ENCODE results near the gene TMEM190.

The TMEM190 gene

DNA sequence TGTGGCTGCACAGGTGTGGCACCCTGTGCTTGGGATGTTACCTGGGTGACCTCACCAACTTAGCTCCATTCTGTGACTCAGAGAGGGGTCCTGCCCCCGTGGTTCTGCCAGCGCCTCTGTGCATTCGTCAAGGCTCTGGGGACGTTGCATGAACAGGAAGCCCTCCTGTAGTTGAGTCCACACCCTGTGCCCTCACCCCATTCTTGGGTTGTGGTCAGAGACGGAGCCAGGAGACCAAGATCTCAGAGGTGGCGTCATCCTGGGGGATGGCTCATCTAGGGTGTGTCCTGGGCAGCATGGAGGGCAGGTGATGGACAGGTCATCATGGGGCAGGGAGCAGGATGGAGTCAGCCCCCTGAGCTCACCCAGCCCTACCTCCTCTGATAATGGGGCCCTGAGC is 24.6 kb upstream of the TMEM190 start:
- no peak for DNase-seq (ENCODE audit: low read depth)

DNA sequence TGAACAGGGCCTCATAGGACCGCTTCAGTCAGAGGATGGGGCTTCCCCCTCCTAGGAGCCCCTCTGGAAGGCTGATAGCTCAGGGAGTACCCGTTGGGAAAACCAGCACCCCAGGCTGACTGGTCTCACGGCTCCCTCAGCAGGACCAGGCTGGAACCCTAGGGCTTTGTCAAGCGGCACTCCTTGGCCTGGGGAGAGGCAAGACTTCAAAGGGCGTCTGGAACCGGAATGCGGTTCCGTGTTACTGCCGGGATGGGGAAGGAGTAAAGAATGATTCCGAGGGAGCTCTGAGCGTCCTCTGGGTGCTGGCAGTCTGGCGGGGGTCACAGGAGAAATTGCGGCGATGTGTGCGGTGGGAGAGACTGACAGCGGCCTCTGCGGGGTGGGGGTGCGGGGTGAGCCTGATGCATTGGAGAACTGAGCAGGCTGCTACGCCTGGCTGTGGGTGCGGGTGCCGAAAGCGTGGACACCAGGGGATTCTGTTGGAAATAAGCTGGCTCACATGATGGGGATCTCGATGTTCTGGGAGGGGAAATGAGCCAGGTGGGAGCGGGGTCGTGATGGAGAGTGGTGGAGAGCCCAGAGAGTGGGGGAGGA is 24.0 kb upstream of the TMEM190 start:
- no peak for DNase-seq (ENCODE audit: low read depth)

DNA sequence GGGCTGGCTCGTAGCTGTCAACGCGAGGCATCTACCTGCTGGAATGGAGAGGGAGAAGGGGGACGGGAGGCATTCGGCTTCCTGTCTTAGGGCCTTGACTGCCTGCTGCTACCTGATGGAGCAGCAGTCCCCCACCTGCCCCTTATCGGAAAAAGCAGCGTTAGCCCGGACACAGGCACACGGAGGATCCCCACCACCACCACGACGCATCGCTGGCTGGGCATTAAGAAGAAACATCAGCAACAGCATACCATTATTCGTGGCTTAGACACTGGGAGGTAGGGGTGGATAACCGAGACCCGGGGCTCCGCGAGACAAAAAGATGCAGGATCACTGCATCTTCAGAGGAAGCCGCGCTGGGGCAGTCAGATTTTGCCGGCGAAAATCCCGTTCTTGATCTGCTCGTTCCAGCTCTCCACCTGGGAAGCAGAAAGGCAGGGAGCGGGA is 23.2 kb upstream of the TMEM190 start:
- DNase-seq (ENCODE audit: low read depth) = no peak

DNA sequence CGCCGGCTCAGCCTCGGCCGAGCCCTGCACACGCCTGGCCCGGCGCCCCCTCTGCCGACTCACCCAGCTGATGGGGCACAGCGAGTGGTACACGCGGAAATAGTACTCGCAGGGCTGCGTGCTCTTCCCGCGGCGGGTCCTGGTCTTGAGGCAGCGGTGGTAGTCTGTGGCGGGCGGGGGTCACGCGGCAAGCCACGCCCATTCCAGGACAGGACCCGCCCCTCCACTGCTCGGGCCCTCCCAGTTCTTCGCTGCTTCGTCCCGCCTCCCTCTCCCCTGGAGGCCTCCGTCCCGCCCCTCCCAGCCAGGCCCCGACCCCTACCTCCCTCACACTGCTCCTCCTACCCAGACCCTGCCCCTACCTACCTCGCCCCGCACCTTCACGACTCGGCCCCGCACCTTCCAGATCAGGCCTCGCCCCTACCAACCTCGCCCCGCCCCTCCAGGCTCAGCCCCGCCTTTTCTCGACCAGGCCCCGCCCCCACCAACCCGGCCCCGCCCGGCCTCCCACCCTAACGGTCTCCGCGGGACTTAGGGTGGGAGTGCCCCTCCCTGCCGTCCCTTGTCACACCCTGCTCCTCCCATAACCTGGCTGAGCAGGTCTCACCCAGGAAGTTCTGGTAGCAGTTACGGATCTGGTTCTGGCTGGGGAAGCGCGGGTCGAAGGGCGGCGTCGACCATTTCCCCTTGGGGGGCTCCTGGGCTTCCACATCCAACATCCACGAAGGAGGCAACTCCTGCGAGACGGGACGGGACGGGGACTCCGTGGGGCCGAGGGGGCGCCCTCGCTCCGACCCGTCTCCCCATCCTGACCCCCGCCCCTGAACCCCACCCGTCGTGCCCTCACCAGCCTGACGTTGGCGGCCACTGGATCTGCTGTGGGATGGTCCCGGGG is 22.6 kb upstream of the TMEM190 start:
- peak; percentile 49 for DNase-seq (ENCODE audit: low read depth)

DNA sequence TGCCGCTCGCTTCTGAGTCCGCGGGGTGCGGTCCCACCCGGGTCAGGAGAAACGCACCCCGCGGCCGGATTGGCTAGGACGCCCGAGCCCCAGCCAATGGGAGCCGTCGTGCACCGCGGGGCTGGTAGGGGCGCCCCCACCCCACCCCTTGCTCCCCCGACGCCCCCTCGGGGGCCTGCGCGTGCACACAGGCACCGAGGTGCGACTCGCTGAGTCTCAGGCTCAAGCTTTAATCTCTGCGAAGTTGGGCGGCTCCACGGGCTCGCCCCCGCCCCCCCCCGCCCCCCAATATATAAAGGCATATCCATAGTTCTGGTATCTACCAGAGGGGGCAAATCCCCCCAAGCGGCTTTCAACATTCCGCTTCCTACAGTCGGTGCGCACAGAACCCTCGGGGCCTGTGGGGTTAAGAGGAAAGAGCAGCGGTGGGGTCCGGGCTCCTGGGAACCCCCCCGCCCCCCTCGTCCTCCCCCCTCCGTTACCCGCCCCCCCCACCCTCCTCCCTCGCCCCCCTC is 21.9 kb upstream of the TMEM190 start, which contains the start of gene COX6B2:
Gene COX6B2, minus strand, starts transcription at position 22 of the 515 bp plus-strand sequence. CDS start 198 bp downstream, outside the sequence.
- no peak for DNase-seq (ENCODE audit: low read depth)

DNA sequence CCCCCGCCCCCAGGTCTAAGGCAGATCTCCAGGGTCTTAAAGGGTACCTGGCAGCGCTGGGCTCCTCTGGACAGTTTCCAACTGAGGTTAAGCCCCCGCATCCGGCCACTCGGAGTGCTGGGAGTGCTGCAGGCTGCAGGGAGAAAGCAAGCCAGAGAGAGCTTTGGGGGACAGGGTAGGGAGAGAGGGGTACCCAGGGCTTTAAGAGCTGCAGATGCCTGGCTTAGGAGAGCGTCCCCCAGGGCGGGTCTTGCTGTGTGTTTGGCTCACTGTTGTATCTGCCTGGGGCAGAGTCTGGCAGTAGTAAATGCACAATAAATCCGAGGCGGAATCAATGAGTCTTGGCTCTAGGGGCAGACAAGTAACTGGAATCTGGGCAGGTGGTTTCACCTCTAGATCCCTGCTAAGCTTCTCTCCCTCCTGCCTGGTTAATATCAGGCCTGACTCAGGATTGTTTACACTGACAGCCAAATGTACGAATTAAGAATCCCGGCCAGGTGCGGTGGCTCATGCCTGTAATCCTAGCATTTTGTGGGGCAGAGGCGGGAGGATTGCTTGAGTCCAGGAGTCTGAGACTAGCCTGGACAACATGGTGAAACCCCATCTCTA is 21.3 kb upstream of the TMEM190 start:
- DNase-seq (ENCODE audit: low read depth) = no peak

DNA sequence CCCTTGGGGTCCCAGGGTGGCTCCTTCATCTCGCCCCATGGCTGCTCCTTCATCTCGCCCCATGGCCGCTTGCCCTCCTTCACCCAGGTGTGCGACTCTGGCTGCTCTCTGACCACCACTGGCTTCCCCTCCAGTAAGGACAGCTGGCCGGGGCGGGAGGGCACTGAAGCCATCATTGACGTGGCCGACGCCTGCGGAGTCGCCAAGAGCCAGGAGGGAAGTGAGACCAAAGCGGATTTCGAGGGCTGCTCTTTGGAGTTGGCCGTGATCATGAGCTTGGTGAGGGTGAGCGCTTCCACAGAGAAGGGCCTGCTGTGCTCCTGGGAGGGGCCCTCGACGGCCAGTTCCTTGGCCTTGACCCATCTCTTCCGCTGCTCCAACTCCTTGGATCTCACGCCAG is 18.1 kb upstream of the TMEM190 start:
- DNase-seq (ENCODE audit: low read depth) = no peak

DNA sequence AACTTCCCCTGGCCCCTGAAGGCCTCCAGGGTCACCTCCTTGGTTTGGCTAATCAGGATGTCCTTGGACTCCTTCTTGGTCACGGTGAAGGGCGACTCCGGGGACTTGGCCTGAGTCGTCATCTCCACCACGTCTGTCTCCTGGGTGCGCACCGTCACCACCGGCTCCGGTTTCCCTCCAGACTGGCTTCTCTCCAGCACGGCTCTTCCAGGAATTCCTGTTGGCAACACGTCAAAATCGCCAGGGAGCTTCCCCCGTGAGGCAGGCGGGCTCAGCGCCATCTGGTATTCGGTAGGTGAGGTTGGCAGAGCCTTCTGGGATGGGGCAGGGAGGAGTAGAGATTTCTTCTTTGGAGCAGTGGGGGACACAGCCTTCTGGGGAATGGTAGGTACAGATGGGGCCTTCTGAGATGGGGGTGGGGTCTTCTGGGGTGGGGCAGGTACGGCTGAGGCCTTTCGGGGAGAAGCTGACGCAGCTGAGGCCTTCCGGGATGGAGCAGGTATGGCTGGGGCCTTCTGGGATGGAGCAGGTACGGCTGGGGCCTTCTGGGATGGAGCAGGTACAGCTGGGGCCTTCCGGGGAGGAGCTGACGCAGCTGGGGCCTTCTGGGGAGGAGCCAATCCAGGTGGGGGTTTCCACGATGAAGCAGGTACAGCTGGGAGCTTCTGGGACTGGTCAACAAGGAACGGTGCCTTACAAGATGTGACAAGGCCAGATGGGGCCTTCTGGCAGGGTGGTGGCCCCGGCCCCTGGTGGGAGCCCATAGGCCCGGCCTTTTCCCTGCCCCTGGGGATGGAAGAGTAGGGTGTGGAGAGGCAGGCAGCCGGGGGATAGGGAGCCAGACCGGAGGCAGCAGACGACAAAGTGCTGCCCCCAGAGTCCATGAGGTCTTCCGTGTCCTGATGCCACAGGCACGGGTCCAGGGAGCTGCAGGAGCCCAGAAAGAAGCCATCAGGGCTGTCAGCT is 17.4 kb upstream of the TMEM190 start:
- DNase-seq (ENCODE audit: low read depth) = no peak

DNA sequence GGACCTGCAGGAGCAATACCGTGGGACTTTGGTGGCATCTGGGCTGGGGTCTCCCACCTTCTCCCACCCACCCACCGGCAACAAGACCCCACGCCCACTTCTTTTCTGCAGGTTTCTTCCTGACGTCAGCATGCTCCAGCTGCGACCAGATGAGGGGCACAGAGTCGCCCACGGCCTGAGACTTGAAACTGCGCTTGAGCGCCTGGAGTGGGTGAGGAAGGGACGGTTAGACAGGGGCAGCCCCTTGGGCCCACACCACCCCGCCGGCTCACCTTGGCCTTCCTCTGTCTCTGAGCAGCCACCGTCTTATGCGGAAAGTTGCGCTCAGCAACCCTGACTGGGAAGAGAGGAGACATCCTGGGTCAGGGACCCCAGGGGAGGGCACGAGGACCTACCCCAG is 15.7 kb upstream of the TMEM190 start:
- no peak for DNase-seq (ENCODE audit: low read depth)

DNA sequence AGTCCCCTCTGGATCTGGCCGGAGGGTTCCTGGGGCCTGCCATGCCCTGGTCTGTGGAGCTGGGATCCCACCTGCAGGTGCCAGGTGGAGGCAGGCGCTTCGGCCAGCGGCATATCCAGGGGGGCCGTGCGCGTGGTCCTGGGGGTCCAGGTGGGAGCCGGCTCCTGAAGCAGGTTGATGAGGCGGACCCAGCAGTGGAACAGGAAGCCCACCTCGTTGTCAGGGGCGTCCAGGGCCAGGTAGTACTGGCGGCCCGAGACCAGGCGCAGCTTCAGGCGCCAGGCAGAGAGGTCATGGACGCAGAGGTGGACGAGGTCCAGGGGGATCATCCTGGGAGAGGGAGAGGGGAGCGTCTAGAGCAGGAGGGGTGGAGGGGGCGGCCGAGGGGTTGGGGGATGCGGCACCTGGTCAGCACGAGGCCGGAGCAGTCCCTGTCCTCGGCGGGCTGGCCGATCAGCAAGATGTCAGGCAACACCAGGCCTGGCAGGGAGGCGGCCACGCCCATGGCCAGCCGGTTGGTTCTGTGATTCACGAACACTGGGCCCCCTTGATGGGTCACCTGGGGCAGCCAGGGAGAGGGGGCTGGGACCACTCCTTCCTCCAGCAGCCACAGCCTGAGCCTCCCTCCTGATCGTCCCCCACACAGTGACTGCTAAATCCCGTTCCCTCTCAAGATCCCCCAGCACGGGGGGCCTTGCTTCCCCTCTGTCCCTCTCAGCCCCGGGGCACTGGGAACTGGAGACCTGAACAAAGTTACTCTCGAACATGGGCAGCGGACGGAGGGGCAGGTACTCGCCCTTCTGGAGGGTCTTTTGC is 14.2 kb upstream of the TMEM190 start:
- no peak for DNase-seq (ENCODE audit: low read depth)

DNA sequence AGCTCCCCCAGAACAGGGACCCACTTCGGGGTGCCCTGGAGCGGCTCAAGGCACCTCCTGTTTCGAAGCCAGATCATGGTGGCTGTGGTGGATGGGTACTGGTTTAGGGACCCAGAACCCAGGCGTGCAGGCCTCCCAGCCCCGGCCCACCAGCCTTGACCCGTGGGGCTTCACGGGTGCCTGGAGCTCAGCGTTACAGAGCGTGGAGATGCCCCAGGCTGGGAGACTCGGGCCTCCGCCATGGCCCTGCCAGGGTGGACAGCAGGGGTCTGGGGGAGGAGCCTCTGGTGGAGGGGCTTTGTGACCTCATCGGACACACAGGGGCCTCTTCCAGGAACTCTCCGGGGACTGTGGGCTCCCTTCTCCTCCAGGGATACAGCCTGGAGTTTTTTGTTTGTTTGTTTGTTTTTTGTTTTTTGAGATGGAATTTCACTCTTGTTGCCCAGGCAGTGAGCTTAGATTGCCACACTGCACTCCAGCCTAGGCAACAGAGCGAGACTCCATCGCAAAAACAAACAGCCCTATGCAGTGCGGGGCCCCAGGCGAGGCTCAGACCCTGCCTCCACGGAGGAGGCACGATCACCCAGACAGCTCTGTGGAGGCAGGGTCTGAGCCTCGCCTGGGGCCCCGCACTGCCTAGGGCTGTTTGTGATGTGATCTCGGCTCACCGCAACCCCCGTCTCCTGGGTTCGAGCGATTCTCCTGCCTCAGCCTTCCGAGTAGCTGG is 13.5 kb upstream of the TMEM190 start, which contains the start of gene GARIN5B:
Gene GARIN5B, minus strand, starts transcription at position 271 of the 727 bp plus-strand sequence. Its CDS starts 194 bp downstream, at position 77.
- DNase-seq (ENCODE audit: low read depth) = no peak

DNA sequence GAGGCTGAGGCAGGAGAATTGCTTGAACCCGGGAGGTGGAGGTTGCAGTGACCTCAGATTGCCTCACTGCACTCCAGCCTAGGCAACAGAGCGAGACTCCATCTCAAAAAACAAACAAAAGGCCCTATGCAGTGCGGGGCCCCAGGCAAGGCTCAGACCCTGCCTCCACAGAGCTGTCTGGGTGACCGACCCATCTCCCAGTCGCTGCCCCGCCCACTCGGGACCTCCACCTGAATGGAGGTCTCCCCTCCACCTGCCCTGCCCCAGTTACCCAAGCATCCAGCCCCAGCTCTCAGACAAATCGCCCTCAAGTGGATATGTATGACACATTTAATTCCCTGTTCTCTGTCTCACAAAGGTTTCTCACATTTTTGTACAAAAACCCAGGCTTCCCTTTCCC is 11.4 kb upstream of the TMEM190 start:
- no peak for DNase-seq (ENCODE audit: low read depth)

DNA sequence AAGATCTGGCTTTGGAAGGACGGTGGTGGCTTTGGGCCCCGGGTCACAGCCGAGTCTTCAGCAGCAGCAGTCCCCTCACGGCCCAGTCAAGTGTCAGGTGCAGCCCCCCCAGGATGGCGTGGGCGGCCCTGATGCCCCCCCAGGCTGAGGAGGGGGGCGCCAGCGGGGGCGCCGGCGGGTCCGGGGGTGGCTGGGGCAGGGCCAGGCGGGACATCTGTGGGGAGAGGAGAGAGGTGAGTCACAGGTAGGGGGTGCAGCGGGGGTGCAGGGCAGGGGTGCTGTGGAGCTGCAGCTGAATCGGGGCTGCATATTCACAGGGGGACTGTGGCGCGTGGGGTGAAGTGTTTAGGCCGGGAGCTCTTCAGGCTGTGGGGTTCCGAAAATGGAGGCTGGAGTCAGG is 10.7 kb upstream of the TMEM190 start:
- DNase-seq (ENCODE audit: low read depth) = no peak

DNA sequence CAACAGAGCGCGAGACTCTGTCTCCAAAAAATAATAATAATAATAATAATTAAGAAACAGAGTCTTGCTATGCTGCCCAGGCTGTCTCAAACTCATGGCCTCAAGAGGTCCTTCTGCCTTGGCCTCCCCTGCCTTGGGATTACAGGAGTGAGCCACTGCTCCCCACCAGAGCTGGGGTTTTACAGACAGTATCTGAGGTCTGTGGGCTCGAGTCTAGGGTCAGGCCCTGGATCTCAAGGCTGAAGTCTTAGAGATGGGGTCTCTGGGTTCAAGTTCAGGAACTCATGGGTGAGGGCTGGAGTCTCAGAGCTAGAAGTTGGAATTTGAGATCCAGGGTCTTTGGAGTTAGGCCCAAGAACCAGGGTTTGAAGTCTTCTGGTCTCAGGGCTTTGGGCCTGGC is 9.8 kb upstream of the TMEM190 start:
- no peak for DNase-seq (ENCODE audit: low read depth)

DNA sequence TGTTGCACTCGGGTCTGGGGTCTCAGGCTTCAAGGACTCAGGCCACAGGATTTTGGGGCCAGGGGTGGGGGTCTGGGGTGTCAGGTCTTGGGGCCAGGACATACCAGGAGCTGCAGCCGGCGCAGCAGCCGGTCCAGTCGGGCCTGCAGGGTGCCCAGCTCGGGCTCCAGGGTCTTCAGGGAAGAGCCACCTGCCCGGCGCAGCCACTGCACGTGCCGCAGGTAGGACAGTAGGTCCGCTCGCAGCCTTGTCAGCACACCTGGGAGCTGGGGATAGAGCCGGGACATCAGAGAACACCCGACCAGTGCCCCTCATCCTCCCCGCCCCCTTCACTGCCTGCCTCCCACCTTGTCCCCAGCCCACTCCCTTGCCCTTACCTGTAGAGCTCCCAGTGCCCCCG is 8.5 kb upstream of the TMEM190 start:
- no peak for DNase-seq (ENCODE audit: low read depth)

DNA sequence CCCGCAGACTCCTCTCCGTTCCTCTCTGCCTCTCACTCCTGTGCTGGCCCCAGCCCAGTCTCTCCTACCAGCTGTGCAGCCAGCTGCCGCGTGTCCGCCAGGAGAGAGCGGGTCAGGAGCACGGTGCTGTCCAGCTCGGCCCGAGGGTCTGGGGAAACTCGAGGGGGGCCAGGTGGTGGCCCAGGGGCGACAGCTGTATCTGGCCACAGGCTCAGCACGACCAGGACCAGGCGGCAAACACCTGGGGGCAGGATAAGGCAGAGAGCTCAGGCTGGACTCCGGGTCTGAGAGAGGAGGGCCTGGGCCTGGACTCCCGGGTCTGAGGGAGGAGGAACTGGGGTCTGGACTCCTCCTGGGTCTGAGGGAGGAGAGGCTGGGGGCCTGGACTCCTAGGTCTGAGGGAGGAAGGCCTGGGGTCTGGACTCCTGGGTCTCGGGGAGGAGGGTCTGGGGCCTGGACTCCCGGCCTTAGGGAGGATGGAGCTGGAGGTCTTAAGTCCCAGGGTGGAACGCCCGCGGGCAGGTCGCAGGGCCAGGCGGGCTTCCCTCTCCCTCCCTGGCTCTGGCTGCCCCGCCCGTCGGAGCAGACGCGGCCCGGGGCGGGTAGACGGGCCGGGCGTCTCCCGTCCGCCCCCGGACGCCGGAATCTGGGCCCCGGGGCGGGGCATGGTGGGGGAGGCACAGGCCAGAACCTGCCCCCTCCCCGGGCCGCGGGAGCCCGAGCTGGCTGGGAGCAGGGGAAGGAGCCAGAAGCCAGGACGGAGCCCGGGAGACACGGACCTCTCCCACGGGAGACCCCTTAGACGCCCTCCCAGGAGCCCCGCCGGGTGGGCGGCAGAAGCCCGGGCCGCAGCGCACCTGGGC is 7.7 kb upstream of the TMEM190 start:
- no peak for DNase-seq (ENCODE audit: low read depth)

DNA sequence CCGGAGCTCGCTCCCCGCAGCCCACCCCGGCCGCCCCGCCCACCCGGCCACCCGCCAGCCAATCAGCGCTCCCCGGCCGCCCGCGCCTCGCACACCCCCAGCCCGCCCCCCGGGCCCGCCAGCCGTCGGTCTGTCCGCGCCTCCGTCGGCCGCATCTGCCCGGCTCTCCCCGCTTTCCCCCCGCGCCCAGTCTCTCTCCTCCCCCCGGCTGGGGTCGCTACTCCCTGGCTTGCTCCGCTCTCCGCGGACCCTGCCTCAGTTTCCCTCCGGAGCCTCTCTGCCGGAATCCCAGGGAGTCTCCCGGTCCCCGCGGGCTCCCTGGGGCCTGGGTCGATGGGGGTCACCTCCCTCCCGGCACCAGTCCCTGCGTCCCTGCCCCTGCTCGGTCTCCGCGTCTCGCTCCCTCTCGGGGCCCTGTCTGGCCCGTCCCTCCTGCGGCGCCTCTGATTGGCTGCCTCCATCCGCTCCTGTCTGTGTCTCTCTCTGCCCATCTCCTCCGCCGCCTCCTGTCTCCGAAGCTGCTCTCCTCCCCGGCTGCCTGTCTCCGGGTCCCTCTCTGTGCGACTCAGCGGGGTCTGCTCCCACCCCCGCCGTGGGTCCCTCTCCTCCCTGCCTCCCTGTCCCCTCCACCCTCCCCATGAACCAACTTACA is 6.8 kb upstream of the TMEM190 start:
- peak; percentile 76 for DNase-seq (ENCODE audit: low read depth)

DNA sequence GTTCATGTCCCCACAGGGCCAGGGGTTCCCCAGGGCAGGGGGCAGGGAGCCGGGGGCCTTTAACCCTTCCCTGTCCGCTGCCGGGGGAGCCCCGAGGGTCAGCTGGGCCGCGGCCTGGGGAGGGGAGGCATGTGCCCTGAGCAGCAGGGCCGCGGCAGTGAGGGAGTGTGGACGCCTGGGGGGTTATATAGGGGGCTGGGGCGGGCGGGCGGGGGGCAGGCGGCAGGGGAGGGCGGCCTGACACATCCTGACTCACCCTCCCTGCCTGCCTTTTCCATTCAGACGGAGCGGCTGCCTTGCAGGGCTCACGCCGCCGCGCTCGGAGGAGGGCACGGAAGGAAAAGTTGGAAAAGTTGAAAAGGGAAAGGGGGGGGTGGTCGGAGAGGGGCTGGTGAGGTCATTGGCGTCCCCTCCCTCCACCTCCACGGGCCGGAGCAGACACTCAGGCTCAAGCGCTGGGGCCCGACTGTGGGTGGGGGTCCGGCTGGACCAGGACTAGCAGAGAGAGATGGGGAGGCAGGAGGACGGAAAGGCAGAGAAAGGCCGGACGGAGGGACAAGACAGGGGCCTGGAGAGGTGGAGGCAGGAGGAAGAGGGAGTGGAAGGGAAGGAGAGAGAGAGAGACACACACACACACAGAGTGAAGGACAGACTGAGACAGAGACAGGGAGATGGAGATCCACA is 6.2 kb upstream of the TMEM190 start, which contains the start of gene IL11:
Gene IL11, minus strand, starts transcription at position 159 of the 684 bp plus-strand sequence. Its CDS starts 153 bp downstream, at position 6.
- no peak for DNase-seq (ENCODE audit: low read depth)

All from iris pigment epithelial cell (primary cell).